Measurements from ENCODE around the gene GPC6.

The GPC6 gene

DNA sequence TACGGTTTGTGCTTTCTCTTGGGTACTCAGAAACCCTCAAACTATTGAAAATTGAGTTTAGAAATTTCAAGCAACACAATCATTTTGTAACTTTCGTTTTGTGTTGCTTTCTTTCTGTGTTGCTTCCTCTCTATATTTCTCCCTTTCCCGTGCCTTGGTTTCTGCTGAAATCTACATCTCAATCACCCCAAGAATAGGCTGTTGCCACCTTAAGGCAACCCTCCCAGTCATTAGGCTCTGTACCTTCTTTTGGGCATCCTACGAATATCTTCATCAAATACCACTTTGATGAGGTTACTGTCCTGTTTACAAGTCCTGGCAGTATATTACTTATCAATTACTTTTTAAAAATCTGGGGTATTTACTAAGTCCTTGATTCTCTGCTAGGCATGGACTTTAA is 621.6 kb downstream of the GPC6 start:
- no peak for DNase-seq (ENCODE audit: low read depth)

GRCh38 chr13:93851236-93851635 is 624.6 kb downstream of the GPC6 start:
- no peak for DNase-seq (ENCODE audit: low read depth)

GRCh38 chr13:93853912-93854311 is 627.3 kb downstream of the GPC6 start:
- no peak for DNase-seq (ENCODE audit: low read depth)

GRCh38 chr13:93857126-93857525 is 630.5 kb downstream of the GPC6 start:
- DNase-seq (ENCODE audit: low read depth): no peak

DNA sequence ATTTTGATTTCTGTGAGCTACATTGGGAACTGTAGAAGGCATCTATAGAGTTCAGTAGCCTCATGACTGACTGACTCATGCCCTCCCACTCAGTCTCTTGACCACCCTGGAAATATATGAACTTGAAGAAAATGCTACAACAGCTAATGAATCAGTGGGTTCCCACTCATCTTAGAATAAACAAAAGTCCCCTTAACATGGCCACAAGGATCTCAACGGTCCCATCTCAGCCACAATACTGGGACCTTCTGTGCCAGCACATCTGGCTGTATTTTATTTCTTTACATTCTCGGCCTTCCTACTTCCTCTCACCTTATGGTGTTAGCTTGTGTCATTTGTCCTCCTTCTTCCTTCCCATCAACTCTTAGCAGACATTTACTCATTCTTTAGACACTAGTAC is 633.1 kb downstream of the GPC6 start:
- no peak for DNase-seq (ENCODE audit: low read depth)

GRCh38 chr13:93861818-93862217 is 635.2 kb downstream of the GPC6 start:
- DNase-seq (ENCODE audit: low read depth): no peak

DNA sequence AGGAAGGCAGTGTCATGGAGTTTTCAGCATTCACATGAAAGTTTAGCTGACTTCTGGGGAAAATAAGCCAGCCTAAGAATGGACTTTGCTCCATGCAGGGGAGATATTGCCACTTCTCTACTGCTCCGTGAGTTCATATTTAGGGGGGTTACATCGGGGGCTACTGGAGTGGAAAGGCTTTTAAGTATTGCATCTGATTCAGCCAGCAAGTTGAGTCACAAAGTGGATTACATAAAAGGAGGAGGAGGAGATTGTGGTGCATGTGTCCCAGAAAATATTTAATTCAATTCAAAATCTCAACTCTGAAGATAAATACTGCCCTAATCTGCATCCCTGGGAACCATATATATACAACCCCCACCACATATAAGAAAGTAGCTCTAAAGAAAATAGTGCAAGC is 635.7 kb downstream of the GPC6 start:
- no peak for DNase-seq (ENCODE audit: low read depth)

- DNase-seq (ENCODE audit: low read depth): no peak
These were observed 638.6 kb downstream of the GPC6 start for GRCh38 chr13:93865235-93865634.

DNA sequence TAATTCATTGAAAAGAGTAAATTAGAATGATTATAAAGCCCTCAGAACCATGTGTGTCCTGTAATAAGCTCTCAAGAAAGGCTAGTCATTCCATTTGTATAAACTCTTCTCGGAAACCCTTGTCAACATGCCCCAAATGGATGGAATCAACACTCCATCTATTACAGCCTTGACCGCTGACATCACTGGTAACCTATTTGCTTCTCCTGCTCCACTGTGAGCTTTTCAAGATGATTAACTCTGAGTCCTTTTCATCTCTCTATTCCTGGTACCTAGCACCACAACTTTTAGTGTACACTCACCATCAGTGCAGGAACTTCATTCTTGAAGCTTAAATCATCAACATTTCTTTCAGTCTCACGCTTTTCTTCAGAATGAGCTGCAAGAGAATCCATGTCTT is 640.9 kb downstream of the GPC6 start:
- no peak for DNase-seq (ENCODE audit: low read depth)

- DNase-seq (ENCODE audit: low read depth): no peak
These were observed 645.8 kb downstream of the GPC6 start for GRCh38 chr13:93872376-93872775.

GRCh38 chr13:93872786-93873347 is 646.3 kb downstream of the GPC6 start:
- DNase-seq (ENCODE audit: low read depth): no peak

GRCh38 chr13:93875547-93875946 is 648.9 kb downstream of the GPC6 start:
- DNase-seq (ENCODE audit: low read depth): no peak

- no peak for DNase-seq (ENCODE audit: low read depth)
These were observed 649.6 kb downstream of the GPC6 start for GRCh38 chr13:93876236-93876635.

- DNase-seq (ENCODE audit: low read depth): no peak
These were observed 652.1 kb downstream of the GPC6 start for GRCh38 chr13:93878675-93879074.

- no peak for DNase-seq (ENCODE audit: low read depth)
These were observed 654.8 kb downstream of the GPC6 start for GRCh38 chr13:93881411-93881810.

DNA sequence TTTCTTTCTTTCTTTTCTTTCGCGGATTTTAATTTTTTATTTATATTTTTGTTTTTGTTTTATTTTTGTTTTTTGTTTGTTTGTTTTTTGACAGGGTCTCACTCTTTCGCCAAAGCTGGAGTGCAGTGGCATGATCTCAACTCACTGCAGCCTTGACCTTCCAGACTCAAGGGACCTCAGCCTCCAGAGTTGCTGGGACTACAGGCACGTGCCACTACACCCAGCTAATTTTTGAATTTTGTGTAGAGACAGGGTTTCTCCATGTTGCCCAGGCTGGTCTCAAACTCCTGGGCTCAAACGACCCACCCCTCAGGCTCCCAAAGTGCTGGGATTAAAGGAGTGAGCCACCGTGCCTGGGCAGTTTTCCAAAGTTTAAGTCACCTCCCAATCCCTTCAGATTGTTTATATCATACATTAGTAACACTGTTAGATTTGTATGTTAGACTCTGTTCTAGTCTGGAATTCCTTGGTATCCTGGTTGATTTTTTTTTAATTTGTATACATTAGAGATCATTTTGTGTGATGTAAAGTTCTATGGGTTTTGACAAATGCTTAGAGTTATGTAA is 655.6 kb downstream of the GPC6 start:
- no peak for DNase-seq (ENCODE audit: low read depth)

DNA sequence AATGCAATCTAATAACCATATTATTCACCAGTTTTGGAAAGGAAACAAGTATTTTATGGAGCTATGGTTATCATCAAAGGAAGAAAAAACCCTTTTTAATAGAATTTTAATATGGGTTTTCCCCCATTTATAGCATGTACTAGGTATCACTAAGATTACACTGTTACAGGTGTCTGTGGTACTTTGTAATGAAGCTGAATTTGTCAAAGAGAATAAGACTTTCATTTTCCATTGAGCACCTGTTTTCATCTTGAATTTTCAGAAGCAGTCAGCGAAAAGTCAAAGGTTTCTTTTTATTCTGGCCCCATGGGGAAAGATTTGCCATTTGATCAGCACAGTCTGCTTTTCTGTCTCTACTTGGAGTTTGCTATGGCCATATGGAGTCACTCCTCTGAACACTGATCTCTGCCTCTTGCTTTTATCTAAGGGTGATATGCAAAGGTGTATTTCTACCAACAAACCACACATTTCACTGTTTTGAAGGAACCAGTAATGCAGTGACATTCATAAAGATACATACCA is 662.9 kb downstream of the GPC6 start:
- no peak for DNase-seq (ENCODE audit: low read depth)

GRCh38 chr13:93899981-93900380 is 673.4 kb downstream of the GPC6 start:
- DNase-seq (ENCODE audit: low read depth): no peak

- no peak for DNase-seq (ENCODE audit: low read depth)
These were observed 674.1 kb downstream of the GPC6 start for GRCh38 chr13:93900731-93901130.

DNA sequence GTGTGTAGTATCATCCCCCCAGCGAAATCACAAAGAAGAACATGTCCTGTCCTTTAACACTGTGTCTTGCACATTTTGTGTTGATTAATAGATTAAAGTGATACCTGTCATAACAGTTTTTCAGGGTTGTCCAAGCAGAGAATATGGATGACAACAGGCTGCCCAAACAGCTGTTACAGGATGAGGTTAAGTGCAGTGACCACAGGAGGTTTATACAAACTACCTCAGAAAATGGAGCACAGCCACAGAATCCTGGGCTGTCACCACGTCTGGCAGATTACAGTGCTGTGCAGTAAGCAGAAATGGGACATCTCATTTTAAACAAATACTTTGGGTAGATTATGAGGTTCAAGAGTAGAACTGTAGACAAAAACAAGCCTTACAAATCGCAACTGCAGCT is 677.3 kb downstream of the GPC6 start:
- DNase-seq (ENCODE audit: low read depth): no peak

DNA sequence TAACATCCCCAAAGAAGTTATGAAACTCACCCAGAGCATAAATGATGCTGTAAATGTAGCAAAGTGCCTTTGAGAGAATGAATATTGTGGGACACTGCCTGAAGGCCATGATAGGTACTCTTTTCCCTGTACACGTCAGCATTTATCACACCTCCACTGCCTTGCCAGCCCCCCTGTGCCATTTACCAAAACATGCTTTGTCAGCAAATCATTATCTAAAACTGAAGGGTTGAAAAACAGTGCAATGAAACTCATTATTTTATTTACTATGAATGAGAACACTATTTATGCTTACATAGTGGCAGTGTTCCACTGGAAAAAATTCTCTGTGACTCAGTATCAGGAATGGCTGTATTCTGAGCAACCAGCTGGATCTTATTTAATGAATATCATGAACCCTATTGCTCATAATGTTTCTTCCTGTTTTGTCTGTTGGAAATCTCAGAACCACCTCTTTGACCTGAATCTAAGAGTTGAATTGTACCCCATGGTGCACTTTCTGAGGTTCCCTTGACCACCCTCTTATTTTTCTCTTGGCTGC is 688.7 kb downstream of the GPC6 start:
- no peak for DNase-seq (ENCODE audit: low read depth)

GRCh38 chr13:93922063-93922855 is 695.7 kb downstream of the GPC6 start:
- DNase-seq (ENCODE audit: low read depth): no peak

GRCh38 chr13:93925990-93926389 is 699.4 kb downstream of the GPC6 start:
- DNase-seq (ENCODE audit: low read depth): no peak

Data from stimulated activated CD8-positive, alpha-beta memory T cell treated with anti-CD3 and anti-CD28 coated beads, Interleukin-12 subunit alpha, Interleukin-12 subunit beta, amount 100 ng/mL, for 1 hour (primary cell).